ENCODE measurements around the gene NFX1. TPM values are rescaled to one million over a fixed set of nuclear protein-coding genes. Genes with fewer than 3 reads are reported as not detected.

Gene NFX1
- total and polyA plus RNA-seq, 4 donors, result 13.7 to 27.9 (median 14.6) TPM

- WGBS, result 80% methylated on average over 1 of the region's 1 CpG
- Histone ChIP-seq H3K9ac (ENCODE audit: low read depth in 1 of 2, low read length in 2 of 2) (no peak overlapping the region), H3K9me3 (ENCODE audit: control insufficient read depth in 4 of 4, low read length in 3 of 4) (no peaks in the 10 kb centered on the region), H3K36me3 (ENCODE audit: control insufficient read depth in 4 of 4, insufficient read depth in 3 of 4, low read depth in 1 of 4, low read length in 3 of 4) (peaks cover 6 to 32% (median 17%) of the 10 kb centered on the region in 4 donors), H3K4me3 (ENCODE audit: low read depth in 1 of 3, low read length in 3 of 3) (no peak overlapping the region), H3K27ac (ENCODE audit: low read depth in 1 of 2, low read length in 2 of 2) (no peak overlapping the region), H3K27me3 (ENCODE audit: control insufficient read depth in 4 of 4, insufficient read depth in 4 of 4, low read length in 3 of 4) (no peaks in the 10 kb centered on the region), H3K4me1 (ENCODE audit: control insufficient read depth in 4 of 4, insufficient read depth in 4 of 4, low read length in 3 of 4) (no peaks in the 10 kb centered on the region)
- no peak for DNase-seq (ENCODE audit: low spot score)
- TF ChIP-seq JUND (IDR thresholded peaks at IDR 0.05) (no peak), HNF4G (IDR thresholded peaks at IDR 0.05) (no peak), CTCF (IDR thresholded peaks at IDR 0.05; ENCODE audit: low read depth, low read length, missing input control) (no peak), RAD21 (IDR thresholded peaks at IDR 0.05) (no peak), TAF1 (conservative IDR thresholded peaks at IDR 0.05) (no peak)
These were observed 39.8 kb upstream of the NFX1 start for GRCh38 chr9:33250458-33250995.

- Histone ChIP-seq H3K9ac (ENCODE audit: low read depth in 1 of 2, low read length in 2 of 2) (no peak overlapping the region), H3K27ac (ENCODE audit: low read depth in 1 of 2, low read length in 2 of 2) (no peak overlapping the region), H3K9me3 (ENCODE audit: control insufficient read depth in 4 of 4, low read length in 3 of 4) (no peaks in the 10 kb centered on the region), H3K4me3 (ENCODE audit: low read depth in 1 of 3, low read length in 3 of 3) (no peak overlapping the region), H3K36me3 (ENCODE audit: control insufficient read depth in 4 of 4, insufficient read depth in 3 of 4, low read depth in 1 of 4, low read length in 3 of 4) (peaks cover 9 to 58% (median 42%) of the 10 kb centered on the region in 4 donors), H3K27me3 (ENCODE audit: control insufficient read depth in 4 of 4, insufficient read depth in 4 of 4, low read length in 3 of 4) (no peaks in the 10 kb centered on the region), H3K4me1 (ENCODE audit: control insufficient read depth in 4 of 4, insufficient read depth in 4 of 4, low read length in 3 of 4) (no peaks in the 10 kb centered on the region)
- WGBS, result 97% methylated on average over 4 of the region's 4 CpGs
- no peak for DNase-seq (ENCODE audit: low spot score)
- no peak for TF ChIP-seq RAD21 (IDR thresholded peaks at IDR 0.05)
- TF ChIP-seq ZBTB33 (IDR thresholded peaks at IDR 0.05), result no peak
- no peak for TF ChIP-seq FOXA1 (IDR thresholded peaks at IDR 0.05)
- TF ChIP-seq GABPA (IDR thresholded peaks at IDR 0.05 in 1 of 2, conservative IDR thresholded peaks at IDR 0.05 in 1 of 2), result no peak
- no peak for TF ChIP-seq SP1 (IDR thresholded peaks at IDR 0.05)
- no peak for TF ChIP-seq HNF4A (conservative IDR thresholded peaks at IDR 0.05)
- no peak for TF ChIP-seq EGR1 (IDR thresholded peaks at IDR 0.05; ENCODE audit: low read depth in 2 of 2)
- no peak for TF ChIP-seq TAF1 (conservative IDR thresholded peaks at IDR 0.05)
- TF ChIP-seq HNF4G (IDR thresholded peaks at IDR 0.05), result no peak
- no peak for TF ChIP-seq ATF3 (IDR thresholded peaks at IDR 0.05)
- TF ChIP-seq RXRA (IDR thresholded peaks at IDR 0.05), result no peak
- no peak for TF ChIP-seq MAX (IDR thresholded peaks at IDR 0.05)
- TF ChIP-seq CTCF (IDR thresholded peaks at IDR 0.05; ENCODE audit: low read depth, low read length, missing input control), result no peak
- no peak for TF ChIP-seq JUND (IDR thresholded peaks at IDR 0.05)
- TF ChIP-seq FOXA2 (IDR thresholded peaks at IDR 0.05), result no peak
- no peak for TF ChIP-seq REST (IDR thresholded peaks at IDR 0.05)
- TF ChIP-seq YY1 (IDR thresholded peaks at IDR 0.05), result no peak
These were observed 36.1 kb upstream of the NFX1 start for GRCh38 chr9:33254211-33254610.

Data from liver (tissue), 9 donors.